Stimulated activated CD4-positive, alpha-beta T cell treated with anti-CD3 and anti-CD28 coated beads, Interleukin-4, amount 100 ng/mL, for 1 hour (primary cell): Measurements from ENCODE around the gene RER1.

Source experiments
- DNase-seq: peaks from one replicate; pipeline ENCODE4 v3.0.0-alpha.2; 2020

RER1 gene

DNA sequence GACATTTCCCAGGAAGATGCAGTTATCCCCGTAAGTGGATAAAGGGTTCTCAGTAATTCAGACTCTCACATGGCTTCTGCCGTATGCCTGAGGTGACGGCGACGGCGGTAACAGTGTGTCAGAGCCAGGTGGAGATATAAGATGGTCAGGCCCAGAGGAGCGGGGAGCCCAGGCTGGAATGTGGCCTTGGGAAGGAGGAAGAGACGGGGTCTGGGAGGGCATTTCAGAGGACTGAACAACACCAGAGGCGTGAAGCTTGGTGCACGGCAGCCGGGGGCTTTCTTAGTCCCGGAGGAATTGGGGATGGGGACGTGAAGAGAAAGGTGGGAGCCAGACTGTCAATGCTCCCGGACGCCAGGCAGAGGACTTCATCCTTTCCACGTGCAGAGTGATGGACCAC, 1.0 kb downstream of the RER1 start:
- DNase-seq = no peak

DNA sequence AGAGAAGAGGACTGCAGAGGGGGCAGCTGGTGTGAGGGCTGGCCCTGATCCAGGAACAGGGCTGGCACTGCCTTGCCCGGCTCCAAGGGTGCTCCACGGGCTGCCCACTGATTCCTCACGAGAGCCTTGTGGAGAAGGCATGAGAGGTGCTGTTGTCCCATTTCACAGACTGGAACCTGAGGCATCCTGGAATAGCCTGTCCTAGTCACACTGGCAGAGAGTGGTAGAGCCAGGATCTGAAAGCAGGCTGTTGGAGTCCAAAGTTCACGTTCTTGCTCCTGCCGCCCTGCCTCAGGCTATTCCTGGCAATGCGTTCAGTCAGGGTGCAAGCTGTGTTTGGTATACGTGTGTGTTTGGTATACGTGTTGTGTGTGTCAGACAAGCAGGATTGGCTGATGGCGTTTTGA, 1.8 kb downstream of the RER1 start:
- no peak for DNase-seq

DNA sequence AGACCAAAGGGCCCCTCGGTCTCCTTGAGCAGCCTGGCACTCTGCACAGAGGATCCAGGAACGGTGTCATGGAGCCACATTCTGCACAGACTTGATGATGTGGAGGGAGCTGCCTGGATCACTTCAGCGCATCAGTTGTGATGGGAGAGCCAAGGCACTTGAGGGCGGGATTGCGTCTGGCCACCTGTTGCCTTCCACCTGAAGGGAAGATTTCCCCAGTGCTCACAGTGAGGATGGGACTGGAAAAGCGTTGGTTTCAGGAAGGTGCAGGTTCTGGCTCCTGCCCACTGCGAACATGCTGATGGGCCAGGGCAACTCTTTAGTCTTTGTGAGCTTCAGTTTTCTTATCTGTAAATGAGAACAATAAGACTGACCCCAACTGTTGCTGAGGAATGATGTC, 2.6 kb downstream of the RER1 start:
- no peak for DNase-seq

DNA sequence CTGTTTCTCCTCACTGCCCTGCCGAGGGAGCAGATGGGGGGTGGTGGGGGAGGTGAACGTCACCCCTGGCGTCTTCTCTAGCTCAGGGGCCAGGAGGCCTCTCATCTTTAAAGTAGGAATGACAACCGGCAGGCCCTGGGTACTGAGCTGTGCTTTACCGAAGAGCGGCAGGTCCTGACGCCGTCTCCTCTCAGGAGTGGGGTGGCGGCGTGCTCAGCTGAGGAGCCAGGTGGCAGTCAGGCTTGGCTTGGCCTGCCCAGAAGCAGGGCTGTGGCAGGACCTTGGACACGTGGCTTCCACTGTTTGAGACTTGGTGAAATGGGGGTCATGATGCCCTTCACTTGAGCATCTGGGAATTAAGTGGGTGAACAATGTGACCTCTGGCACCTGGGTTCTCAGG, 3.1 kb downstream of the RER1 start:
- no peak for DNase-seq

DNA sequence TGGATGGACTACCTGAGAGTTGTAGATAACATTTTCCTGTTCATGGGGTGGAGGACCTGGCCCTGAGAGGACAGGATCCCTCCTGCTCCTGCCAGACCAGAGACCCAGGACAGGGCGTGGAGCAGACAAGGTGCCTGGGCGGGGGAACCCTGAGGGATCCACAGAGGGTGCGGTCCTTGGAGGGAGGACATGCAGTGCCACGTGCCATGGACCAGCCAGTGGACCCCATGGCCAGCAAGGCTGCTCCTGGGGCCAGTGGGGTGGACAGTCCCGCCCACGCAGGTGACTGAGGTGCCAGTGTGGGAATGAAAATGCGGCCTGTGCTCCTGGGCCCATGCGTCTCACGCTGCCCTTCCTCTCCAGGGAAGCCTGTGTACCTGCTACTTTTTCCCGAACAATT, 3.6 kb downstream of the RER1 start:
- DNase-seq = no peak

DNA sequence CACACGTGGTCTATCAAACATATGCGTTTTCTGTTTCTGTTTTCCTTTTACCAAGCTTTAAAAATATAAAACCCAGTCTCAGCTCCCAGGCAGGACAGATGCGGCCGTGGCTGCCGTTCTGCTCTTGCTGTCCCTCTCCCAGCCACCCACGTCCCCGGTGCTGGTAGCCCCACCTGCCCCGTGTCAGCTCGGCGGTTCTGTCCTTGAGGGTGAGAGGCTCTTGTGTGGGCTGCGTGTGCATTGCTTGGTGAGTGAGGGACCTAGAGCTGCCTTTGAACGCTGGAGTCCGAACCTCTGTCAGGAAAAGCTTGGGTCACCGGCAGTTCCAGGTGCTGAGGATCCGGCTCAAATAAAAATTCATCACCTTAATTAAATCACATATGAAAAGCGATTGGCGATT, 4.4 kb downstream of the RER1 start:
- DNase-seq = no peak

DNA sequence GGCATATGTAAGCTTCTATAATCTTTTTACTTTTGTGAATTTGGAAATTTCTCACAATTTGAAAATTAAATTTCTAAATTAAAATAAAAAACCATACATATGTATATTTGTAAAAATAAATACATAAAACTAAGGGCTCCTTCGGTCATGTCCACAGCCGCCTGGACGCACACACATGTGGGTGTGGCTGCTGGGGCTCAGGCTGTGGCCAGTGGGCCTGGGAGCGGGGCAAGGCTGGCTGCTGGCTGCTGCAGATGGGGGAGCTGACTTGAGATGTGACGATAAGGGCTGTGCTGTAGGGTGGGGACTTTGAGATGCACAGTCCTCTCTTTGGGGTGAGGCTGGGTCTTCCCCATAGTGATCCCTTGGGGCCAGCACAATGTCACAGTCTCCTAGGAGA, 4.8 kb downstream of the RER1 start:
- DNase-seq = no peak

DNA sequence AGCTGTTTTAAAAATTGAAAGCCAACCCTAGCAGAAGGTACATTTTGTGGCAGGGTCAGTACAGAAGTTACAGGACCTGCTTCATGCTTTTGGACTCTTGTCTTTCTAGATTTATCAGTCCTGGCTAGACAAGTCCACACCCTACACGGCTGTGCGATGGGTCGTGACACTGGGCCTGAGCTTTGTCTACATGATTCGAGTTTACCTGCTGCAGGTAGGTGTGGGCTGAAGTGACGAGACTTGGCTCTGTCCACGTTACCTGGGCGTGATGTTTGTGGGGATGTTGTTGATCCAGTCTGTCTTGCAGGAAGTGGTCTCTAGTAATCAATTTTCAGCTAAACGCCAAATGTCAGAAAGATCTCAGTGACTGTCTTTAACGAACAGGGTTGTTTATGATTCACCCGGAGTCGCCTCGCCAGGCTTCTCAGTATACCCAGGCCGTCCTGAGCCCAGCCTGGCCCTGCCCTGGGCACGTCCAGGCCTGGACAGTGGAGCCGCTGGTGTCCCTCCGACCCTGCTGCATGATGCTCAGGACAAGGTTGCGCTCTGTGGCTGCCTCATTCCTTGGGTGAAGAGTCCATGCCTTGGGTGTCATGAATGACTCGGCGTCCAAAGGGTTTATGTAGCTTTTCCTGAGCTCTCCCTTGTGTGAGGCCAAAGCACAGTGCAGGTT, 5.5 kb downstream of the RER1 start:
- DNase-seq = no peak

DNA sequence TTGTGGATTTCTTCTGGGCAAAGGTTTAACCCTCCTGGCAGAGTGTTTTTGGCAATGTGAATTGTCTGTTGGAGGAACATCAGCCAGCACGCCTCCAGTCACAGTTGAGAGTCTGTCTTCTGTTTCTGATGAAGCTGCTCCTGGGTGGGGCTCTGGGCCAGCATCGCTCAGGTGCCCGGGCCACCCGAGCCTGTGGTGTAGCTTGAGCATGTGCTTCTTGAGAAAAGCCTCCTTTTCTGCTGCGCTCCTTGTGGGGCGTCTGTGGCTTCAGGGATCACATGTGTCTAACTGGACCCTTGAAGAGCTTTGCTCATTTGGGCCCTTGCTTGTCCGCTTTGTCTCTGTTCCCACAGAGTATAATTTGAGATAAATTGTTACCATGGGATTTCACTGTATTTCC, 7.2 kb downstream of the RER1 start:
- DNase-seq = no peak

DNA sequence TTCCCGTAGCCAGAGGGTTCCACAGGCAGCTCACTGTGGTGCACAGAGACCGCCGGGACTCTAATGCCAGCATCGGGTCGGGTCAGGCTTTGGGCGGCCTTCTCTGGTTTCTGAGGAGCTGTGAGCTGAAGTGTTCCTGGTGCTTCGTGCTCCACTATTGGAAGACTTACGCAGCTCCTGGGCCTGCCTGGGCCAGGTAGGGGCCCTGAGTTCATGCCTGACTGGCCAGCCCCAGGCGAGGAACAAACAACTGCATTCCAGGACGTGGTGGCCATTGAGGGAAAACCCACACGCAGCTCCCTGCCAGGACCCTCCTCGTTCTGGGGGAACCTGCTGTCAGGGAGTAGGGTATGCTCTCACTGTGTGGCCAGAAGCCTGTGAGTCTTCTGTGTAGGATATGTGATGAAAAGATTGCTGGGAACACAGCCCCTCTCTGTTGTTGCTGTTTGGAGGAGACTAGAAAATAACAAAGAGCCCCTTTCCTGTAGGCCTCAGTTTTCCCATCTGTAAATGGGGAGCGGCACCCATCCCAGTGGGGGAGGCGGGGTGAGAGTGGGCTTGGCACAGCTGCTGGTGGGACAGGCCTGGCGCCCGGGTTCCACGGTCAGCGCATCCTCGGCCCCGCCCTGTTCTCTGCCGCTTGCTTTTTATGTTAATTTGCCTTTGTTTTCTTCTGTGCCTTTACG, 8.4 kb downstream of the RER1 start:
- DNase-seq = no peak

DNA sequence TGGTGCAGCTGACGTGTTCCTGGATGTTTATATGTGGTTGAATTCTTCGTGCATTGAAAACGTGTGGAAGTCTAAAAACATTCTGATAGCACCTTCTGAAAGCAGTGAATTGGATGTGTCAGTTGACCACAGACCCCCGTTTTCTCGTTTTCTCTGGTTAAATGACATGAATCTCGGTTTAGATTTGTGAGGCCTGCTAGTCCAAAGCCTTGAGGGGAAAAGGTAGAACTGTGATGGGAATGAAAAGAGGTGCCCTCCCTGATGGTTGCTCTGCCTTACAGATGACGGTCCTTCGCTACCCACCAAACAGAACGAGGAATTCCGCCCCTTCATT, 8.9 kb downstream of the RER1 start:
- no peak for DNase-seq

DNA sequence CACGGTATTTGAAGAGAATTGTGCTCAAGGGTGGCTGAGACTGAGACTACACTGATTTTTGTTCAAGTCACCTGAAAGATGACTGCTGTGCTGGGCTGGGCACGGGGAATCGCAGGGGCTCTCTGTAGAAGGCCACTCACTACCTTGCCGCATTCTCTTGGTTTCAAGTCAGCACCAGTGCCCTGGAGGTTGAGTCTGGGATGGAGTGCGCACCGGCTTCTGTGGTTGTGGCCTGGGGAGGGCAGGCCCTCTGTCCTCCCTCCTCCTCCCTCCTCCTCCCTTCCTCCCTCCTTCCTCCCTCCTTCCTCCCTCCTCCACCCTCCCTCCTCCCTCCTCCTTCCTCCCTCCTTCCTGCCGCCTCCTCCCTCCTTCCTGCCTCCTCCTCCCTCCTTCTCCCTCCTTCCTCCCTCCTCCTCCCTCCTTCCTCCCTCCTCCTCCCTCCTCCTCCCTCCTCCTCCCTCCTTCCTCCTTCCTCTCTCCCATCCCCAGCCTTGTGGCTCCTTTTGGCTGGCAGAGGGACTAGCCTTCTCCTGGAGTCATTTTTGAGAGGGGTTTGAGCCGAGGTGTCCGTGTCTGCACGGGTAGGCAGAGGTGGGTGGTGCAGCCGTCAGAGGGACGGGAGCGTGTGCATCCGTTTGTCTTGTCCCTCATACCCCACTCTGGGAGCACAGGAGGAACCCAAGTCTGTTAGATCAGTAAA, 9.5 kb downstream of the RER1 start:
- DNase-seq = no peak

DNA sequence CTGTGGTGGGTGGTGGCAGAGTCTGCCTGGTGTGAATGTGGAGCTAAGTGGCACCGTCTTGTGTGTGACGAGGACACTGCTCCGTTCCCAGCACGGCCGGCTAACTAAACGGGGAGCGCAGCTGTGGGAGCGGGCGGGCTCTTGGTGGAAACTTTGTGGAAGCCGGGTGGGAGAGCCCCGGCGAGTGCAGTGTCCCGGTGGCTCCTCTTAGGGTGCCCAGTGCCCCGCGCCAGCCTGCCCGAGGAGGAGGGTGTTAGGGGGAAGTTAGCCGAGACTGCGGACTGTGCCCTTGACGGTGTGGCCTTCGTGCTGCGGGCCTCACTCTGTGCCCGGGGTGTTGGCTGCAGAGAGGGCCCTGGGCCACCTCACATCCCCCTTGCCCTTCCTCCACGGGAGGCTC, 10.8 kb downstream of the RER1 start:
- no peak for DNase-seq

DNA sequence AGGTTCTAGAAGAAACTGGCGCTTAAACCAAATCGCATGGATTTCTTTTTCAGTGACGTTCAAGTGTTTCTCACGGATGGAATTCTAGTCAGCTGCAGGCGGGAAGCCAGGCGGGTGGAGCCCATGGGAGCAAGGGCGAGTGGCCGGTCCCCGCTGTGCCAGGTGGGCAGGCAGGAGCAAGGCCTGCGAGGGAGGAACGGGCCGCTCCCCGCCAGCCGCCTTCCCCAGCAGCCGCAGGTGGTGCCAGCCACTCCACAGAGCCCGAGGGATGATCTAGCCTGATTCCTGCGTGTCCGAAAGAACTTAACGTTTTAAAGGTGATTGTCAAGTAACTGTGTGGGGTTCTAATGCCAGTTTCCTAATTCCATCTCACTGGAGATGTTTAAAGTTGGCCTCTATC, 11.6 kb downstream of the RER1 start:
- DNase-seq = no peak

DNA sequence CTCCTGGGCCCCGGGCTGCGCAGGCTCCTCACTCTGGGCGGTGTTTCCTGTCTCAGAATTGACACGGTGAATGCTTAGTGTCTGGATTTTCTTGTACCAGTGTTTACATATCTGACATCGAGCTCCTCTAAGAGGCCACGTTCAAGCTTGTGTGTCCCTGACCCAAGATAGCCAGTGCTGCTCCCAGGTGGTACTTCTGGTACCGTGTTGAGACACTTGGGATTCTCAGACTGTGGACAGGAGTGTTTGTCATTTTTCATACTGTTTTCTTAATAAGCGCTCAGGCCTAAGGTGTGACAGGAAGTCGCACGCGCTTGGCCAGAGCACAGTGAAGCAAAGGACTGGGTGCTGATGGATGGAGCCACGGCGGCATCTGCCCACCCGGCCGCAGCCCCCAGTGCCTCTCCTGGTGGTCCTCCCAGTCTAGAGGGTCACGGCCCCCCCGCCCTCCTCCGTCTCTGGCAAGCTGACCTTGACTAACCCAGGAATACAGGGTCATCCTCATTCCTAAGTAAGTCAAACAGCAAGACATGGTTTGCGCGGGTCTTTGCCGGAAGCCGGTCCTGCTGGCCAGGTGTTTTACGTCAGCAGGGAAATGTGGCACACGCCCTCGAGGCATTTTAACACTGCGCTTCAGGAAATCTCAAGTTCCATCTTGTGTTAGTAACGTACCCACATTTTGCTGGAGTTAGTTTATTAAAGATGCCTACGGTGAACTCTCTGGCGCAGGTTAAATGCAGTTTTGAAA, 12.7 kb downstream of the RER1 start:
- DNase-seq = no peak

DNA sequence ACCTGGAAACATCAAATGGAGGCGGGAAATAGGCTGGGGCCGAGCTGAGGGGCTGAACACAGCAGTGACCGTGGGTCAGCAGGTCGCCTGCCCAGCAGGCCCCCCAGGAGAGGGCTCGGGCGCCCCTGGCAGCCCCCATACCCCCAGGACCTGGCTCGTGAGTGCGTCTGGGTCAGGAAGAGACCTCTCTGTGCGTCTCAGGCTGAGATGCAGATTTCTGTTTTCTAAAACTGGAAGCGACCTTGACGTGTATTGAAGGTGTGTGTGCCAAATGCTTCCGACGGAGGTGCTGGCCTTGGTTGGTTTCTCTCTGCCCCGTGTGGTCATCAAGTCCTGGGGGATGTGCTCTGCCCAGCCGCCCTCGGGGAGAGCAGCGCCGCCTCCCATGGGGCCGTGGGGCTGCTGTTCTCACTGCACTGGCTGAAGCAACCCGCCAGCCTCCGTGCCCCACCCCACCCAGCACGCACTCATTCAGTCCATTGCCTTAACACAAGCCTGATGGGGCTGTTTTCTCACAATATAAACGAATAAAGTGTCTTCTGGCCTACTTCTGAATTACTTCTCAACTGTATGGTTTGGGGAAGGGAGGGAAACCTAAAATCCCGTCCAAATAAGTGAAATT, 13.4 kb downstream of the RER1 start:
- DNase-seq = no peak

DNA sequence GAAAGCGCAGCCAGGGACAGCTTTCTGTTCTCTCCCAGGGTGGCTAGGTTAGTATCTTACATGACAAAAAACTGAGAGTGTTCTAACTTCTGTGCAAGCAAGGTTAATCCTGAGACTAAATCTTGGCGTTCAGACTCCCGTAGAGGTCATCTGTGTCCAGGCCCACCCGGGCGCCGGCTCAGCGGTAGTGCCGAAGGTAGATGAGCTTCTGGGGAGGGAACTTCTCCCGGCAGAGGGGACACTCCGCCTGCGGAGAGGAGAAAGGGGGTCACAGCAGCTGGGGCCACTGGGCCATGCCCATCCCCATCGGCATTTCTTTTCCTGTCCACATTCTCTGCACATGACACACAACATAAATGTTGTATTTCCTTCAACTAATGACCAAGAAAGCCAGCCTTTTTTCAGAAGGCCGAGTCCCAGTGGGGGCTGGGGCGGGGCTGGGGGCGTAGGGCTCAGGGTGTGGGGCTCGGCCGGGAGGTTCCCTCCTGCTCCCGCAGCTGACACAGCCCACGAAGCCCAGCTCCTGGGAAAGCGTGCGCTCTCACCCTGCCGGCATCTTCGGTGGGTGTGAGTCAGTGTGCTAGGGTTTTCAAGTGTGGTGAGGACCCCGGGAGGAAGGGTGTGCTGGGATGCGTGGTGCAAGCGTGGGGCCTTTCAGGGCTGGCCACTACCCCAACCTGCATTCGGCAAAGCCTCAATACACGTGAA, 14.1 kb downstream of the RER1 start:
- no peak for DNase-seq

DNA sequence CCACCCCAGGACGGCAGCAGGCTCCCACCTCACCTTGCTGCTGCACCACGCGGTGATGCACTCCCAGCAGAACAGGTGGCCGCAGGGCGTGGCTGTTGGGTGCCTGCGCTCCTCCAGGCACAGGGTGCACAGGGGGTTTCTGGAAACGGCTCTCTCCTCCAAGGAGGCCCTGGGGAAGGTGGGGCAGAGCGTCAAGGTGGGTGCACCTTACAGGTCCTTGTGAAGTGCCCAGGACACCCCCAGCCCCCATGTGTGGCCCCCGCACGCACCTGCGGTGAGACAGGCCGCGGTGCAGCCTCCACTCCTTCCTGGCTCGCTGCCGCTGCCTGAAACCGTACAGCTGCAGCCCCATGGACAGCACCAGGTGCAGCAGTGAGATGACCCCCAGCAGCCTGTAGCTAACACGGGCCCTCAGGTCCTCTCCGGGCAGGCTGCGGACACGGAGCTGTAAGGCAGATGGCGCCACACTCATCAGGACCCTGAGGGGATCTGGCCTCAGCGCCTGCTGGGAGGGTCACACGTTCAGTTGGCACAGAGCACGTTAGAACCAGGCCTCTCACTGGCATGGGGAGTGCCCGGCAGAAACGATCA, 14.9 kb downstream of the RER1 start:
- no peak for DNase-seq

DNA sequence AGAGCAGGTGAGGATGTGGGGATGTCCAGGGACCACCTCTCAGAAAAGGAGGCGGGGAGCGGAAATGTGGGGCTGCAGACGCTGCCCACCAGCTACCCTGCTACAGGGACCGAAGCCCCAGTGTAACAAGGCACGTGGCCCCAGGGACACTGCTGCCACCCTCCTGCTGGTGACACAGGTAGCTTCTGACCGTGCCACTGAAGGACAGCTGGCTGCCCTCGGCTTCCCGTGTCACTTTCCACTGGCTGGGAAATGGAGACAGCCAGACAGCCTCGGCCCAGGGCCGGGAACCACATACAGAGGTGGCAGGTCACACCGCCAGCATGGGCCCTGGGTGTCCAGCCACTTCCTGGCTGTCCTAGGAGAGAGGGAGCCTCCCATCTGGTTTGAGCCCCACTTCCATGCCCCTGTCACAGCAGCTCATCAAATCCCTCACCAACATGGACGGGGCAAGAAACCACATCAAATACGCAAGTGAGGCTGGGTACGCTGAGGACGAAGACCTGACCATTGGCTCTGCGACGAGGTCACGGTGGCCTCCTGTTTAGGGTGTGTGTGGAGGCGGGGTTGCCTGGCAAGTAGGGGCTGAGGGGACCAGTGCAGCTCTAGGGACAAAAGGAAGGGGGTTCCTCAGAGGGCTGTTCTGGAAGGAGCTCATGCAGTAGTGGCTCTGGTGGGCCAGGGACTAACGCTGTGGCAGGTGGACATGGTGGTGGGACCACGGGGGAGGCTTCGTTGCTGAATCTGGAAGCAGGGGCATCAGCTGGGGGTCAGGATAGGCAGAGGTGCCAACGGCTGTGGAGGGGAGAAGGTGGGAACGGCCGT, 15.7 kb downstream of the RER1 start:
- DNase-seq = no peak

DNA sequence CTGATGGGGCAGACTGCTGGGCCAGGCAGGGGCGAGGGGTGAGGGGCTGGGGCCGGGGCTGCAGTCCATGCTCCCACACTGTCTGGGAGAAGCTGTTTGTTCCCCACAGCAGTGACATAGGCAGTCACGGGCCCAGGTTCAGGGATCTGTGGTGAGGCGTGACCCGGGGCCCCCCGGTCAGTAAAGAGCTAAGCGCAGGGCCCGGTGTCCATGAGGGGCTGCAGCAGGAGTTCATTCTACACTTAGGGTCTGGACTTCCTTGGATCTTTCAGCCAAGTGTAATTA, 16.3 kb downstream of the RER1 start:
- DNase-seq = no peak

DNA sequence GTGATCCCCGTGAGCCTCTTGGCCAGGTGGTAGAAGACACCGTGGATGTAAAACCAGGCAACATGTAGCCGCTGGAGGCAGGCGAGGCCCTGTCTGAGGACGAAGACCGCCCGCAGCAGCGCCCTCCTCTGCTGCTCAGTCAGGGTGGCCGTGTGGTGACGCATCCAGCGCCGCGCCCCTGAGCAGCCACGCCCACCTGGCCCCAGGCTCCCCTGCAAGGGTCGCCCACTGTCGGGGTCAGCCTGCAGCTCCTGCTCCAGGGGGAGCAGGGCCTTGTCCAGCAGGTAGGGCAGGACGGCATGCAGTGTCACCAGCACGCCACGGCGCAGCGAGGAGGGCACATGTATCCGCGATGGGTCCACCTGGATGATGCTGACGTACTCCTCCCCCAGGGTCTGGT, 16.8 kb downstream of the RER1 start:
- DNase-seq = no peak

DNA sequence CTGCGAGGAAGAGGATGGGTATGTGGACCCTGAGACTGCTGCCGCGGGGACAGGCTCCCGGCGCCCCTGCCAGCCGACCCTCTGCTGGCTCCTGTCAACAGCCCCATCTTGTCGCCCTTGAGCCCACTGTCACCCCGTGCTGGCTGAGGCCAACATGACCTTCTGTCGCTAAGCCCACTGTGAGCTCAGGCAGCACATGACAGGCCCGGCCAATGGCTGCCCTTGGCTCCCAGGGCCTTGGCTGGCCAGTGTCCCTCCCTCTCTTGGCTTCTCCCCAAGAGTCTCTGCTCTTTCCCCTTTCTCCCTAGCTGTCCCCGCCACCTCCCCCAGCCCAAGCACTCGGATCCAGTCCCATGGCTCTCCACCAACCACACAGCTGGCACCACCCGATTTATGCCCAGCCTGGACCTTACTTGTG, 17.2 kb downstream of the RER1 start:
- DNase-seq = no peak
